CD4-positive, alpha-beta memory T cell (primary cell): ENCODE measurements around the gene INSM1. TPM values are rescaled to one million over a fixed set of nuclear protein-coding genes. Genes with fewer than 3 reads are reported as not detected.
A peak's percentile ranks its signal among the peaks of the same experiment; 100 is the strongest.

Source experiments
- CTCF ChIA-PET: fragments of 350-600 bp; sonication (Branson Sonifier 250); formaldehyde crosslinking; loops from one replicate; lab custom pipeline; 2021; ENCODE audit warnings: inconsistent platforms; ENCODE audit not compliant: partially characterized antibody; lab: Charles Lee
- POLR2A ChIA-PET: fragments of 350-600 bp; sonication (Branson Sonifier 250); formaldehyde crosslinking; loops from one replicate; lab custom pipeline; 2021; ENCODE audit not compliant: partially characterized antibody; lab: Charles Lee
- DNase-seq, 5 donors: peaks; one replicate each; pipeline versions ENCODE4 v3.0.0 to v3.0.0-alpha.2; 2020 to 2022; ENCODE audit warnings: mixed read lengths in 1 of 5
- H3K27ac ChIP-seq: one replicate; pipeline ENCODE4 v1.7.0; 2013; ENCODE audit warnings: low read depth, low read length
- H3K27me3 ChIP-seq: 2 replicates; pipeline ENCODE4 v1.7.0; 2013; ENCODE audit warnings: mild to moderate bottlenecking, low read length, moderate library complexity; ENCODE audit not compliant: insufficient read depth
- H3K36me3 ChIP-seq: 2 replicates; pipeline ENCODE4 v1.7.0; 2013; ENCODE audit warnings: mild to moderate bottlenecking, low read length, moderate library complexity; ENCODE audit not compliant: insufficient read depth
- H3K4me1 ChIP-seq: 2 replicates; pipeline ENCODE4 v1.7.0; 2013; ENCODE audit warnings: mild to moderate bottlenecking, low read length, moderate library complexity; ENCODE audit not compliant: insufficient read depth
- H3K4me3 ChIP-seq, 2 donors: one replicate each; pipeline ENCODE4 v1.7.0; 2013; ENCODE audit warnings: low read length in 2 of 2, mild to moderate bottlenecking in 1 of 2
- H3K9me3 ChIP-seq, 2 donors: one replicate each; pipeline ENCODE4 v1.7.0; 2013; ENCODE audit warnings: low read length in 2 of 2, control low read depth in 1 of 2; ENCODE audit not compliant: control insufficient read depth in 1 of 2
- H3K27ac Mint-ChIP-seq, 7 donors: one replicate each; pipeline ENCODE4 v1.8.0; 2020 to 2021; ENCODE audit warnings: mixed read lengths in 7 of 7, mild to moderate bottlenecking in 6 of 7, inconsistent platforms in 3 of 7, moderate library complexity in 3 of 7
- H3K27me3 Mint-ChIP-seq, 2 donors: one replicate each; pipeline ENCODE4 v1.8.0; 2020 to 2021; ENCODE audit warnings: mixed read lengths in 2 of 2
- H3K36me3 Mint-ChIP-seq, 2 donors: one replicate each; pipeline ENCODE4 v1.8.0; 2020 to 2021; ENCODE audit warnings: mixed read lengths in 2 of 2, inconsistent platforms in 1 of 2, mild to moderate bottlenecking in 1 of 2
- H3K4me1 Mint-ChIP-seq, 4 donors: one replicate each; pipeline ENCODE4 v1.8.0; 2020 to 2021; ENCODE audit warnings: mixed read lengths in 4 of 4, mild to moderate bottlenecking in 1 of 4
- H3K4me3 Mint-ChIP-seq, 8 donors: one replicate each; pipeline ENCODE4 v1.8.0; 2020 to 2021; ENCODE audit warnings: mixed read lengths in 8 of 8, mild to moderate bottlenecking in 7 of 8, moderate library complexity in 6 of 8, inconsistent platforms in 3 of 8
- H3K9me3 Mint-ChIP-seq, 8 donors: one replicate each; pipeline ENCODE4 v1.8.0; 2020 to 2021; ENCODE audit warnings: mixed read lengths in 8 of 8, mild to moderate bottlenecking in 5 of 8, inconsistent platforms in 3 of 8, moderate library complexity in 1 of 8
- intact Hi-C: fragments of 100-400 bp; cut with micrococcal nuclease; formaldehyde crosslinking; loops from one replicate; pipeline ENCODE4 v1.15.1; 2023
- polyA plus RNA-seq, 2 donors: library from polyadenylated mRNA; unstranded; fragments of 300-500 nt; fragmentation: Illumina TruSeq; gene quantifications; one replicate each; pipeline ENCODE4 v1.2.3, GENCODE V29; 2021
- total RNA-seq, 2 experiments: library from RNA; stranded (reverse); gene quantifications; one replicate each; pipeline ENCODE4 v1.2.3, GENCODE V29; 2021

INSM1 gene
- total and polyA plus RNA-seq, 4 experiments from 2014 or later: not detected

GRCh38 chr20:20360464-20360863 is 7.4 kb upstream of the INSM1 start:
- H3K4me3 Mint-ChIP-seq: peak overlapping the region in 6 of 8 donors; percentile 16 to 61 (median 32)
- H3K27me3 Mint-ChIP-seq: peaks cover 28 to 29% of the 10 kb centered on the region in 2 donors
- Histone ChIP-seq H3K27ac (no peak overlapping the region), H3K4me1 (peaks cover 12% of the 10 kb centered on the region), H3K9me3 (no peaks in the 10 kb centered on the region), H3K4me3 (no peak overlapping the region), H3K27me3 (peaks cover 5% of the 10 kb centered on the region), H3K36me3 (no peaks in the 10 kb centered on the region)
- no peak overlapping the region for H3K27ac Mint-ChIP-seq
- H3K4me1 Mint-ChIP-seq: peaks cover 11 to 28% (median 15%) of the 10 kb centered on the region in 4 donors
- H3K9me3 Mint-ChIP-seq: no peaks in the 10 kb centered on the region
- no peaks in the 10 kb centered on the region for H3K36me3 Mint-ChIP-seq
- POLR2A ChIA-PET: no interaction called here
- intact Hi-C loops: loop anchor here (1.0 kb wide), 1 partner anchor 208 kb away; no protein-coding TSS in a partner anchor
- CTCF ChIA-PET: no interaction called here
- DNase-seq: peak in 2 of 5 donors; percentile 9 to 15

DNA sequence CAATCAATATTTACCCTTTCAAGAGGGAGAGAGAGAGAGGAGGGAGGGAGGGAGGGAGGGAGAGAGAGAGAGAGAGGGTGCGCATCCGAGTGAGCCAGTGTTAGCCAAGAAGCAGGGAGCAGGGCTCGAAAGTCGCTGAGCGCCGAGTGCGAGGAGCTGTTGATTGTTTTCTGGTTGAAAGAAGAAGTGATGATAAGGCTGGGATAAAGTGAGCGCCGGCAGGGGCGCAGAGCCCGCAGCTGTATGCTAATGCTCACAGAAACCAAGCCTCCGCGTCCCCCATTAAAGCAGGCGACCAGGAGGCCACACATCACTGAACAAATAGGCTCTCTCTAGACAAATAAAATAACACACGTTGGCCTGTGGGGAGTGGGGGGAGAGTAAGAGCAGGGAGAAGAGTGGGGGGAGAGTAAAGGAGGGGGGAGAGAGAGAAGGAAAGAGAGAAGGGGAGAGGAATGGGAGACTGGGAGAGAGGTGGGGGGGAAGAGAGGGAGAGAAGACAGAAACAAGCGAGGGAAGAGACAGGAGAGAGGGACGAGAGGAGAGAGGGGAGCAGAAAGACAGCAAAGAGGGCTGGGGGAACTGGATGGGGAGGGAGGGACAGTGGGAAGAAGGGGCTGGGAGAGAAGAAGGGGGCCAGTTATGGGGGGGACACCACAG is 5.0 kb upstream of the INSM1 start:
- Histone ChIP-seq H3K27ac (no peak overlapping the region), H3K4me3 (no peak overlapping the region), H3K9me3 (no peaks in the 10 kb centered on the region), H3K27me3 (peaks cover 5% of the 10 kb centered on the region), H3K36me3 (no peaks in the 10 kb centered on the region), H3K4me1 (peaks cover 12% of the 10 kb centered on the region)
- DNase-seq: no peak
- no peaks in the 10 kb centered on the region for H3K36me3 Mint-ChIP-seq
- intact Hi-C loops: no loop called here
- H3K4me1 Mint-ChIP-seq: peaks cover 11 to 35% (median 17%) of the 10 kb centered on the region in 4 donors
- H3K4me3 Mint-ChIP-seq: no peak overlapping the region
- POLR2A ChIA-PET: no interaction called here
- CTCF ChIA-PET: no interaction called here
- no peaks in the 10 kb centered on the region for H3K9me3 Mint-ChIP-seq
- H3K27me3 Mint-ChIP-seq: peaks cover 37 to 38% of the 10 kb centered on the region in 2 donors
- no peak overlapping the region for H3K27ac Mint-ChIP-seq

DNA sequence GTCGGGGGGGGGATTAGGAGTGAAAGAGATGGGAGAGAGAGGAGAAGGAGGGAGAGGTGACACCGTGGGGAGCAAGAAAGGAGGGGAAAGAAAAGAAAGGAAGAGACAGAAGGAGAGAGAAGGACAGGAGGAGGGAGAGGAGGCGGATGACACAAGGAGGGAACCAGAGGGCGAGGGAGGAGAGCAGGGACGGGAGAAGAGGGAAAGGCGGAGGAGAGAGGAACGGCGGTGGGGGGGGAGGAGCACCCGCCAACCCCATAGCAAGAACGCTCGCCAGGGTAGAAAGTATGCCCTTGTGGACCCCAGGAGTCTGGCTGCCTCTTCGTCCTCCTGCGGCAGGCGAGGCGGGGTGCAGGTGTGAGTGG is 4.5 kb upstream of the INSM1 start:
- CTCF ChIA-PET: no interaction called here
- H3K9me3 Mint-ChIP-seq: no peaks in the 10 kb centered on the region
- peaks cover 11 to 35% (median 17%) of the 10 kb centered on the region in 4 donors for H3K4me1 Mint-ChIP-seq
- peak overlapping the region in 1 of 8 donors; percentile 41 for H3K4me3 Mint-ChIP-seq
- Histone ChIP-seq H3K36me3 (no peaks in the 10 kb centered on the region), H3K9me3 (no peaks in the 10 kb centered on the region), H3K4me3 (no peak overlapping the region), H3K27me3 (peaks cover 5% of the 10 kb centered on the region), H3K27ac (no peak overlapping the region), H3K4me1 (peaks cover 12% of the 10 kb centered on the region)
- DNase-seq: no peak
- no peaks in the 10 kb centered on the region for H3K36me3 Mint-ChIP-seq
- no peak overlapping the region for H3K27ac Mint-ChIP-seq
- POLR2A ChIA-PET: no interaction called here
- intact Hi-C loops: no loop called here
- peaks cover 37 to 38% of the 10 kb centered on the region in 2 donors for H3K27me3 Mint-ChIP-seq

DNA sequence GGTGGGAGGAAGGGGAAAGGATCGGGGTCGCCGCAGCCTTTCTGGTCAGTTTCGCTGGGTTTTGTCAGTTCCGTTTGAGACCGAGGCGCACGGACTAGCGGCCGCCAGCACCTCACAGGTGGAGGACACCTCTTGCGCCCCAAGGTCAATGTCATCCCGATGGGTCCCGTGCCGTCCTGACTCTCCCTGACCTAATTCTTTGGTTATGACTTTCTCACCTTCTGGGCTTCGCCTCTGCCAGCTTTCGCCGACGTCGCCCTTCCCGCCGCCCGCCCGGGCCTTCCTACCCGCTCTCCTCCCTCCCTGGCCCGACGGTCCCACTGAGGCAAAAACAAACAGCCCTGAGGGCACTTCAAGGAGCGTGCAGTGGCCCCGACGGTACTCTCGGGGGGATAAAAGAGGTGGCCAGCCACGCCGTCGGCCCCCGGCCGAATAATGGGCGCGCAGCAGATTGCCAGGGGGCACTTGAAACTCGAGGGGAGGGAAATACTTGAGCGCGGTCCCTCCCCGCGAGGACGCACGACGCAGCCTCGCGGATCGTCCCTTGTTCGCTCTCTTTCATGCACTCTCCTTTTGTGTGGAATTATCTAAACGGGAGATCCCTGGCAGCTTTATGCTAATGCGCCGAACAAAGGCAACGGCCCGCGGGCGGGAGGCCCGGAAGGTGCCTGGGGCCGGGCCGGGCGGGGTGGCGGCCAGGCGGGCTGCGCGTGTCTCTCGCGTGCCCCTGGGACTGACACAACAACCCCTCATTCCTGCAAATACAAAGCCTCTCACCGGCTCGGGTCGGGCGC is 3.9 kb upstream of the INSM1 start:
- Histone ChIP-seq H3K36me3 (no peaks in the 10 kb centered on the region), H3K4me1 (peaks cover 12% of the 10 kb centered on the region), H3K27me3 (peaks cover 5% of the 10 kb centered on the region), H3K4me3 (no peak overlapping the region), H3K27ac (no peak overlapping the region), H3K9me3 (no peaks in the 10 kb centered on the region)
- no peak for DNase-seq
- Mint-ChIP-seq H3K27me3 (peaks cover 37 to 38% of the 10 kb centered on the region in 2 donors), H3K4me1 (peaks cover 11 to 35% (median 17%) of the 10 kb centered on the region in 4 donors), H3K27ac (no peak overlapping the region), H3K9me3 (no peaks in the 10 kb centered on the region), H3K36me3 (no peaks in the 10 kb centered on the region), H3K4me3 (no peak overlapping the region)
- ChIA-PET POLR2A (no interaction called here), CTCF (no interaction called here)
- intact Hi-C loops: no loop called here

DNA sequence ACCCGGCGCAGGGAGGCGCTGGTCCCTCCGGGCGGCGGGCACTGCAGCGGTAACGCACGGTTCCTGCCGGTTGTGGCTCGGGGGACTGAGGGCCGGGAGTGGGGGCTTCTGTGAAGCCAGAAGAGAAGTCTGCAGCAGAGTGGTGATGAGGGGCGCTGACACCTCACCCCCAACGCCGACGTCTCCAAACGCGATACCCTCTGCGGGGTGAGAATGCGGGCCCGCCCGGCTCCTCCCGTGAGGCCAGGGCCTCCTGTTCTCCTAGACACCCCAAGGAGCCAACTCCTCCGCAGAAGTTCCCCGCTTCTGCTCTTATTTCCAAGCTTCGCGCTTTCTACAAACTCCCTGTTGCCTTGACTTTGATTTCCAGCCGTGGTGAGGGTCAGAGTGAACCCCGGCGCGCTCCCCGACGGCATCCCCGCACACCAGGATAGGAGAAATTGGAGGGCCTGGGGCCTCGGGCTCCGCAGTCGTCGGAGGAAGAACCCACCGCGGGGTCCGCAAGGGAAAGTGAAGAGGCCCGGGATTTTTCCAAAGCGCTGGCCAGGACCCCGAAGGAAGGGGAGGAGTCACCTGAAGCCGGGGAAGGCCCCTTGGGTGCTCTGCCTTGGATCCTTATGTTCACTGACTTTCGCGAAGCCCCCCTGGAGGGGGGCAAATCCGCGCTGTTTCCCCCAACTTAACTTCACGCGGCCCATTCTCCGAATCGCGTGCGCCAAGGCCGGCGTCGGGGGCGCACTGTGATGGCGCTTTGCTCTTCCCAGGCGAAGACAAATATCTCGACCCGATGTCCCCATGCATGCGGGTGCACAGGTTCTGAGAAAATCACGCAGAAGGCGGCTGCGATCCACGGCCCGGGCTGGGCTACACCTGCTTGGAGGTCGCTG is 3.1 kb upstream of the INSM1 start:
- no peak overlapping the region for H3K4me3 ChIP-seq
- ChIA-PET POLR2A (no interaction called here), CTCF (no interaction called here)
- H3K27me3 ChIP-seq: peaks cover 5% of the 10 kb centered on the region
- Mint-ChIP-seq H3K27me3 (peaks cover 38 to 39% of the 10 kb centered on the region in 2 donors), H3K27ac (no peak overlapping the region), H3K9me3 (peaks cover 0 to under 1% (median 0%) of the 10 kb centered on the region in 8 donors), H3K4me1 (peaks cover 9 to 35% (median 15%) of the 10 kb centered on the region in 4 donors), H3K4me3 (peak overlapping the region in 1 of 8 donors; percentile 22), H3K36me3 (no peaks in the 10 kb centered on the region)
- no peaks in the 10 kb centered on the region for H3K36me3 ChIP-seq
- H3K9me3 ChIP-seq: no peaks in the 10 kb centered on the region
- H3K4me1 ChIP-seq: peaks cover 9% of the 10 kb centered on the region
- intact Hi-C loops: no loop called here
- DNase-seq: no peak
- no peak overlapping the region for H3K27ac ChIP-seq

- no peak for DNase-seq
- Mint-ChIP-seq H3K9me3 (peaks cover 0 to 2% (median 0%) of the 10 kb centered on the region in 8 donors), H3K4me1 (peaks cover 7 to 32% (median 12%) of the 10 kb centered on the region in 4 donors), H3K27ac (no peak overlapping the region), H3K36me3 (no peaks in the 10 kb centered on the region), H3K27me3 (peaks cover 42% of the 10 kb centered on the region in 2 donors), H3K4me3 (peak overlapping the region in 1 of 8 donors; percentile 25)
- ChIA-PET POLR2A (no interaction called here), CTCF (no interaction called here)
- peaks cover 3% of the 10 kb centered on the region for H3K27me3 ChIP-seq
- intact Hi-C loops: no loop called here
- H3K27ac ChIP-seq: no peak overlapping the region
- no peak overlapping the region for H3K4me3 ChIP-seq
- H3K9me3 ChIP-seq: no peaks in the 10 kb centered on the region
- peaks cover 2% of the 10 kb centered on the region for H3K4me1 ChIP-seq
- no peaks in the 10 kb centered on the region for H3K36me3 ChIP-seq
Observed at GRCh38 chr20:20365480-20366161, 2.3 kb upstream of the INSM1 start.
